ENCODE data around the gene SULT2B1. TPM values are rescaled to one million over a fixed set of nuclear protein-coding genes. Genes with fewer than 3 reads are reported as not detected.
"Not testable (repeated sequence)": the region's sequence is repeated elsewhere in the genome, so short reads cannot be mapped to it uniquely, and the experiment has no call there.

SULT2B1 gene
- total RNA-seq, 2 donors from 2014 or later = not detected

GRCh38 chr19:48538057-48538456 lies 13.9 kb upstream of the SULT2B1 start:
- not testable (repeated sequence) for H3K27ac Mint-ChIP-seq; H3K4me3 Mint-ChIP-seq; H3K36me3 Mint-ChIP-seq (ENCODE audit: insufficient read depth in 2 of 2); DNase-seq; ATAC-seq (replicated peaks in 1 of 2); H3K9me3 Mint-ChIP-seq; H3K4me1 Mint-ChIP-seq (ENCODE audit: low read depth); H3K27me3 Mint-ChIP-seq (ENCODE audit: low read depth)

- DNase-seq (no peak), ATAC-seq (replicated peaks in 1 of 2) (no peak)
- no peaks in the 10 kb centered on the region for H3K9me3 Mint-ChIP-seq
- H3K27me3 Mint-ChIP-seq (ENCODE audit: low read depth) = no peaks in the 10 kb centered on the region
- H3K4me3 Mint-ChIP-seq = no peak overlapping the region
- H3K27ac Mint-ChIP-seq = no peak overlapping the region
- no peaks in the 10 kb centered on the region for H3K36me3 Mint-ChIP-seq (ENCODE audit: insufficient read depth in 2 of 2)
- H3K4me1 Mint-ChIP-seq (ENCODE audit: low read depth) = no peaks in the 10 kb centered on the region
Observed at GRCh38 chr19:48539503-48540096, 12.4 kb upstream of the SULT2B1 start.

- DNase-seq = no peak
- H3K4me1 Mint-ChIP-seq (ENCODE audit: low read depth) = no peaks in the 10 kb centered on the region
- H3K27ac Mint-ChIP-seq = no peak overlapping the region
- H3K4me3 Mint-ChIP-seq = no peak overlapping the region
- no peaks in the 10 kb centered on the region for H3K36me3 Mint-ChIP-seq (ENCODE audit: insufficient read depth in 2 of 2)
- no peak for ATAC-seq (replicated peaks in 1 of 2)
- no peaks in the 10 kb centered on the region for H3K9me3 Mint-ChIP-seq
- no peaks in the 10 kb centered on the region for H3K27me3 Mint-ChIP-seq (ENCODE audit: low read depth)
Observed at GRCh38 chr19:48540110-48540509, 11.9 kb upstream of the SULT2B1 start.

- Mint-ChIP-seq H3K4me1 (ENCODE audit: low read depth) (no peaks in the 10 kb centered on the region), H3K9me3 (no peaks in the 10 kb centered on the region), H3K27ac (no peak overlapping the region), H3K4me3 (no peak overlapping the region), H3K27me3 (ENCODE audit: low read depth) (no peaks in the 10 kb centered on the region), H3K36me3 (ENCODE audit: insufficient read depth in 2 of 2) (no peaks in the 10 kb centered on the region)
- no peak for DNase-seq
- no peak for ATAC-seq (replicated peaks in 1 of 2)
Observed at GRCh38 chr19:48541813-48542212, 10.2 kb upstream of the SULT2B1 start.

- DNase-seq = no peak
- H3K27me3 Mint-ChIP-seq (ENCODE audit: low read depth) = no peaks in the 10 kb centered on the region
- H3K9me3 Mint-ChIP-seq = no peaks in the 10 kb centered on the region
- H3K4me3 Mint-ChIP-seq = no peak overlapping the region
- H3K36me3 Mint-ChIP-seq (ENCODE audit: insufficient read depth in 2 of 2) = no peaks in the 10 kb centered on the region
- no peaks in the 10 kb centered on the region for H3K4me1 Mint-ChIP-seq (ENCODE audit: low read depth)
- ATAC-seq (replicated peaks in 1 of 2) = no peak
- no peak overlapping the region for H3K27ac Mint-ChIP-seq
Observed at GRCh38 chr19:48543121-48543710, 8.8 kb upstream of the SULT2B1 start.

- no peak overlapping the region for H3K4me3 Mint-ChIP-seq
- no peak for ATAC-seq (replicated peaks in 1 of 2)
- no peaks in the 10 kb centered on the region for H3K27me3 Mint-ChIP-seq (ENCODE audit: low read depth)
Observed at GRCh38 chr19:48544856-48545750, 6.9 kb upstream of the SULT2B1 start.

GRCh38 chr19:48547722-48548121 lies 4.2 kb upstream of the SULT2B1 start:
- H3K27me3 Mint-ChIP-seq (ENCODE audit: low read depth) = no peaks in the 10 kb centered on the region
- no peaks in the 10 kb centered on the region for H3K9me3 Mint-ChIP-seq
- no peak overlapping the region for H3K27ac Mint-ChIP-seq
- no peak overlapping the region for H3K4me3 Mint-ChIP-seq
- ATAC-seq (replicated peaks in 1 of 2) (no peak), DNase-seq (no peak)
- H3K36me3 Mint-ChIP-seq (ENCODE audit: insufficient read depth in 2 of 2) = no peaks in the 10 kb centered on the region
- no peaks in the 10 kb centered on the region for H3K4me1 Mint-ChIP-seq (ENCODE audit: low read depth)

More at GRCh38 chr19:48544856-48545750, 6.9 kb upstream of the SULT2B1 start:
- DNase-seq = no peak
- Mint-ChIP-seq H3K36me3 (ENCODE audit: insufficient read depth in 2 of 2) (no peaks in the 10 kb centered on the region), H3K4me1 (ENCODE audit: low read depth) (no peaks in the 10 kb centered on the region), H3K9me3 (no peaks in the 10 kb centered on the region), H3K27ac (no peak overlapping the region)

- Mint-ChIP-seq H3K9me3 (no peaks in the 10 kb centered on the region), H3K27ac (no peak overlapping the region), H3K4me1 (ENCODE audit: low read depth) (no peaks in the 10 kb centered on the region), H3K27me3 (ENCODE audit: low read depth) (no peaks in the 10 kb centered on the region), H3K36me3 (ENCODE audit: insufficient read depth in 2 of 2) (no peaks in the 10 kb centered on the region), H3K4me3 (no peak overlapping the region)
- DNase-seq = no peak
- ATAC-seq (replicated peaks in 1 of 2) = no peak
Observed at GRCh38 chr19:48548253-48548911, 3.6 kb upstream of the SULT2B1 start.

- DNase-seq (no peak), ATAC-seq (replicated peaks in 1 of 2) (no peak)
- no peaks in the 10 kb centered on the region for H3K36me3 Mint-ChIP-seq (ENCODE audit: insufficient read depth in 2 of 2)
- no peak overlapping the region for H3K4me3 Mint-ChIP-seq
- no peaks in the 10 kb centered on the region for H3K9me3 Mint-ChIP-seq
- H3K27me3 Mint-ChIP-seq (ENCODE audit: low read depth) = no peaks in the 10 kb centered on the region
- H3K27ac Mint-ChIP-seq = no peak overlapping the region
- H3K4me1 Mint-ChIP-seq (ENCODE audit: low read depth) = no peaks in the 10 kb centered on the region
Observed at GRCh38 chr19:48549380-48549779, 2.6 kb upstream of the SULT2B1 start.

GRCh38 chr19:48552406-48553322 lies 692 bp downstream of the SULT2B1 start:
- H3K36me3 Mint-ChIP-seq (ENCODE audit: insufficient read depth in 2 of 2) = no peaks in the 10 kb centered on the region
- H3K27me3 Mint-ChIP-seq (ENCODE audit: low read depth) = no peaks in the 10 kb centered on the region
- no peak overlapping the region for H3K27ac Mint-ChIP-seq
- DNase-seq (no peak), ATAC-seq (replicated peaks in 1 of 2) (no peak)
- no peaks in the 10 kb centered on the region for H3K4me1 Mint-ChIP-seq (ENCODE audit: low read depth)
- no peak overlapping the region for H3K4me3 Mint-ChIP-seq
- H3K9me3 Mint-ChIP-seq = no peaks in the 10 kb centered on the region

- H3K4me1 Mint-ChIP-seq (ENCODE audit: low read depth) = peaks cover 4% of the 10 kb centered on the region
- no peak overlapping the region for H3K4me3 Mint-ChIP-seq
- H3K27ac Mint-ChIP-seq = no peak overlapping the region
- no peak for ATAC-seq (replicated peaks in 1 of 2)
- H3K9me3 Mint-ChIP-seq = no peaks in the 10 kb centered on the region
- H3K27me3 Mint-ChIP-seq (ENCODE audit: low read depth) = no peaks in the 10 kb centered on the region
- H3K36me3 Mint-ChIP-seq (ENCODE audit: insufficient read depth in 2 of 2) = no peaks in the 10 kb centered on the region
- DNase-seq = no peak
Observed at GRCh38 chr19:48553676-48554384, 1.9 kb downstream of the SULT2B1 start.

All from activated T-cell treated with anti-CD3 and anti-CD28 coated beads, Interleukin-2, amount 50 U/mL, for 72 hours (primary cell).